Effector CD8-positive, alpha-beta T cell (primary cell): ENCODE results near the gene ORC1.
"Not testable (repeated sequence)": the region's sequence is repeated elsewhere in the genome, so short reads cannot be mapped to it uniquely, and the experiment has no call there.

Experiments
- DNase-seq: peaks from one replicate; lab custom pipeline; 2025; lab: John Stamatoyannopoulos, UW

Gene ORC1

GRCh38 chr1:52386458-52386857, 17.8 kb downstream of the ORC1 start:
- no peak for DNase-seq

GRCh38 chr1:52385376-52385775, 18.8 kb downstream of the ORC1 start:
- no peak for DNase-seq

GRCh38 chr1:52369851-52370250, 34.4 kb downstream of the ORC1 start:
- DNase-seq = not testable (repeated sequence)

- peak; percentile 51 for DNase-seq
Measured at GRCh38 chr1:52368383-52369172, 35.6 kb downstream of the ORC1 start.

- DNase-seq = no peak
Measured at GRCh38 chr1:52367272-52367671, 37.0 kb downstream of the ORC1 start.

GRCh38 chr1:52366517-52366827, 37.8 kb downstream of the ORC1 start:
- no peak for DNase-seq

- DNase-seq = peak; percentile 98
Measured at GRCh38 chr1:52365746-52366516, 38.3 kb downstream of the ORC1 start, which contains the start of gene CC2D1B. CC2D1B (minus strand) TSS chr1:52366205; CDS start chr1:52364620, 1,585 bp downstream.

- DNase-seq = no peak
Measured at GRCh38 chr1:52365071-52365745, 39.0 kb downstream of the ORC1 start.

GRCh38 chr1:52364235-52364839, 39.9 kb downstream of the ORC1 start:
- no peak for DNase-seq

GRCh38 chr1:52360595-52360968, 43.6 kb downstream of the ORC1 start:
- no peak for DNase-seq

- no peak for DNase-seq
Measured at GRCh38 chr1:52359676-52360594, 44.3 kb downstream of the ORC1 start.

- no peak for DNase-seq
Measured at GRCh38 chr1:52358851-52359497, 45.2 kb downstream of the ORC1 start.

GRCh38 chr1:52357397-52357796, 46.8 kb downstream of the ORC1 start:
- no peak for DNase-seq

GRCh38 chr1:52356818-52357355, 47.3 kb downstream of the ORC1 start:
- DNase-seq = no peak

GRCh38 chr1:52355847-52356505, 48.2 kb downstream of the ORC1 start:
- DNase-seq = no peak

- DNase-seq = no peak
Measured at GRCh38 chr1:52355436-52355835, 48.8 kb downstream of the ORC1 start.

GRCh38 chr1:52352690-52353089, 51.5 kb downstream of the ORC1 start:
- DNase-seq = no peak

GRCh38 chr1:52348704-52349300, 55.4 kb downstream of the ORC1 start:
- no peak for DNase-seq

- DNase-seq = no peak
Measured at GRCh38 chr1:52346653-52347052, 57.6 kb downstream of the ORC1 start.
